NCI-H2196 (cell line): ENCODE measurements around the gene ATP5MG.
"Not testable (repeated sequence)": the region's sequence is repeated elsewhere in the genome, so short reads cannot be mapped to it uniquely, and the experiment has no call there.

Source experiments
- DNase-seq: peaks from one replicate; lab custom pipeline; 2025; ENCODE audit not compliant: unreplicated experiment; lab: John Stamatoyannopoulos, UW

The ATP5MG gene

DNA sequence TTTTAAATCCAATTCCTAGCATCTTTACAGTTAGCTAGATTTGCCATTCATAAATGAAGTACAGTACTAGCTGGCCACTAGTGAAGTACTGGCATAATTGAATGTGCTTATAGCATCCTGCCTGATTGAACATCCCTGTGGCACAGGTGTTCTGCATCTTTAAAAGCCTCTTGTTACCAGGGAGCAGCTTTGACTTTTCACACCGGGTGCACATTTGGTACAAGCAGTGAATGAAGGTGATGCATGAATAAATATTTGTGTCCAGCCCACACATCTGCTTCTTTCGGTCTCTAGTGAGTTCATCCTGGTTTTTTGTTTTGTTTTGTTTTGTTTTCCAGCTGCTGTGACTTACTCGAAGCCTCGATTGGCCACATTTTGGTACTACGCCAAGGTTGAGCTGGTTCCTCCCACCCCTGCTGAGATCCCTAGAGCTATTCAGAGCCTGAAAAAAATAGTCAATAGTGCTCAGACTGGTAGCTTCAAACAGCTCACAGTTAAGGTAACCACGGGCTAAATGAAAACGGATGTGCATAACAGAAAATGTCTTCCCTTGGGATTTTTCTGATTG, 5.3 kb downstream of the ATP5MG start:
- peak; percentile 80 for DNase-seq

DNA sequence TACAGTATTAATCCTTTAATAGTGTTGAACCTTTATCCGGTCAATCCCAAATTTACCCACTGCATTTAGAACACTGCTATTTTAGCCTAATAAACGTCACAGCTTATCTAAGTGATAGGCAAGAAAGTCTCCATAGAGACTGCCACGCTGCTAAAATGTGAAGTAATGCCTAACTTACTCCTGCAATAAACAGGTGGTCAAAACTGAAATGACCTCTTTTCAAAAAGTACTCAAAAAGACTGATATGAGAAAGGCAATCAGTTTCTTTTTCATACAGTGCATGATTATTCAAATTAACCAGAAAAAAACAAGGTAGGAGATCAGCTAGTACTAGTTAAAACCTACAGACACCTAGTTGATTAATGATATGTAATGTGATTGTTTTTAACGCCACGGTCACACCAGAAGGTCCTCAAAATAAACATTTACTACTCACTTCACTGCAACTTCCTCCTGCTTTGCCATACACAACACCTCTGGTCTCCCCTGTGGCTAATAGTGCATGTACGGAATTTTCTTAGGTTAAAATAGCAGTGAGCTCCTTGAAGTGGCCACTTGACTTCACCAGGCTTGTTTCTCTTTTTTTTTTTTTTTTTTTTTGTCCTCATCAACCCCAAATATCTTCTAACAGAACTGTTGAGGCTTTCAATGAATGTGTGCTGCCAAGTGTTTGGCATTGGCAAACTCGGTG, 8.8 kb downstream of the ATP5MG start:
- no peak for DNase-seq

GRCh38 chr11:118411530-118411929, 10.1 kb downstream of the ATP5MG start:
- DNase-seq, result no peak

GRCh38 chr11:118412921-118413320, 11.5 kb downstream of the ATP5MG start:
- no peak for DNase-seq

- no peak for DNase-seq
Measured at GRCh38 chr11:118415062-118415738, 13.8 kb downstream of the ATP5MG start.

DNA sequence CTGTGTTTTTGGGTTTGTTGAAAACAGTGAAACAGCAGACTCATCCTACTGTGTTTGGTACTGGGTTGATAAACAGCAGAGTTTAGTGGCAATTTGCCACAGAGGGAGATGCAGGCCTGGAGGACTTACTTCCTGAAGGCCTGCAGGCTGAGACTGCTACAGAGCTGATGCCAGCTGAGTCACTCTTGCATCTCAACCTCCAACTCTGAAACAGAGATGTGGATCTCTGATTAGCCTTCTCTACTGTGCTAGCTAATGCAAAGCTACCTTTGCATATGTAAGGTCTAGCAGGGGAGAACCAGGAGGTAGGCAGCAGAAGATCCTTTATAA, 14.3 kb downstream of the ATP5MG start:
- DNase-seq, result peak; percentile 90

DNA sequence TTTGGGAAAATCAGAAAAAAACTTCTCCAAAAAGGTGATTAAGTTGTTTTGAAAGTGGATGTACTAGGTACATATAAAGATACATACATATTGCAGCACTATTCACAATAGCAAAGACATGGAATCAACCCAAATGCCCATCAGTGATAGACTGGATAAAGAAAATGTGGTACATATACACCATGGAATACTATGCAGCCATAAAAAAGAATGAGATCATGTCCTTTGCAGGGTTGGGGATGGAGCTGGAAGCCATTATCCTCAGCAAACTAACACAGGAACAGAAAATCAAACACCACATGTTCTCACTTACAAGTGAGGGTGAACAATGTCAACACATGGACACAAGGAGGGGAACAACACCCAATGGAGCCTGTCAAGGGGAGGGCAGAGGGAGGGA, 15.5 kb downstream of the ATP5MG start:
- DNase-seq, result not testable (repeated sequence)

- DNase-seq, result no peak
Measured at GRCh38 chr11:118417801-118418200, 16.4 kb downstream of the ATP5MG start.

GRCh38 chr11:118418766-118419165, 17.4 kb downstream of the ATP5MG start:
- DNase-seq, result no peak

DNA sequence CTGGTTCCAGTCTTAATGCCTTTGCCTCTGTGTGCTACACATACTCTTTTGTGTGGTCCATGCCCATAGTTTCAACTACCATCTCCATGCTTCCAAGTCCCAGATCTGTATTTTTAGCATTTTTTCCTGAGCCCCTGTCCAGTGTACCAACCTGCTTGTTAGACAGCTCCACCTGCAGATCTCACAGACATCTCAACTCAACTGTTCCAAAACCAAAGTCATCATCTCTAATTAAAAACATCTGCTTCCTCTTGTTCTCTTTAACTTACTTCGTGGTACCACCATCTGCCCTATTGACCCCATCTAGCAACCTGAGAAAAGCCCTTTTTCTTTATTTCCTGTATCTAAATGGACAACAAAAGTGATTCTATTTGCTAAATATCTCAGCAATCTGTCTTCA, 26.3 kb downstream of the ATP5MG start:
- DNase-seq, result no peak

DNA sequence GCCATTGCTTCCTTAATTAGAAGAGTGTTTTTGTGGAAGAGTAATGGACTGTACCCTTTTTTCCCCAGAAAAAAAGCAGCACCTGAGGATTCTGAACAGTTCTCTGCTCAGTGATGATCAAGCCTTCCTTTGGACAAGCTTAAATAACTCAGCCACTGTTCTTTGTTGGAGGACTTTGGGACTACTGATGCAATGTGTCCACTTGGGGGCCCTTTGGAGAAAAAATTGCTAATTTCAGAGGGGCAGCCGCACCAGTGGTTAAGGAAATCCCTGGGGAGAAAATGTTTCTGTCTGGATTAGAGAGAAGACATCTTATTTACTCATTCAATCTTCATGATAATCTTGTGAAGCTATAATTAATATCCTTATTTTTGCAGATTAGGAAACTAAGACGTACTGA, 29.6 kb downstream of the ATP5MG start:
- DNase-seq, result no peak

DNA sequence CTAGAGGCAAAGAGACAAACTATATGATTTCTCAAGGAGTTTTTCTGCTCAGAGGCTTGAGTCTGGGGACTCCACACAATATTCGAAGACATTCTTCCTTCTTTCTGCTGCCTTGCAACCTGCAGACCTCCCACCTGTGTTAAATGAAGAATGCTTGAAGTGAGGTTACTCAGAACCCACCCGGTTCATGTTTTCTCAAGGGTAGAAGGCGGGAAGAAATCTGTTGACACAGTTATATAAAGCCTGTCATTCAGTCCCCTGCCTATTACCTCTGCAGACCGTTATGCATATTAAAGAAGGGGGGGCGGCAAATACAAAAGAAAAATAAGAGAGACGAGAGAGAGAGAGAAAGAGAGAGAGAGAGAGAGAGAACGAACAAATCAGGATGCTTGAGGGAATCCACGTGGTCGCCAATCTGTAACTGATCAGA, 32.7 kb downstream of the ATP5MG start:
- no peak for DNase-seq

DNA sequence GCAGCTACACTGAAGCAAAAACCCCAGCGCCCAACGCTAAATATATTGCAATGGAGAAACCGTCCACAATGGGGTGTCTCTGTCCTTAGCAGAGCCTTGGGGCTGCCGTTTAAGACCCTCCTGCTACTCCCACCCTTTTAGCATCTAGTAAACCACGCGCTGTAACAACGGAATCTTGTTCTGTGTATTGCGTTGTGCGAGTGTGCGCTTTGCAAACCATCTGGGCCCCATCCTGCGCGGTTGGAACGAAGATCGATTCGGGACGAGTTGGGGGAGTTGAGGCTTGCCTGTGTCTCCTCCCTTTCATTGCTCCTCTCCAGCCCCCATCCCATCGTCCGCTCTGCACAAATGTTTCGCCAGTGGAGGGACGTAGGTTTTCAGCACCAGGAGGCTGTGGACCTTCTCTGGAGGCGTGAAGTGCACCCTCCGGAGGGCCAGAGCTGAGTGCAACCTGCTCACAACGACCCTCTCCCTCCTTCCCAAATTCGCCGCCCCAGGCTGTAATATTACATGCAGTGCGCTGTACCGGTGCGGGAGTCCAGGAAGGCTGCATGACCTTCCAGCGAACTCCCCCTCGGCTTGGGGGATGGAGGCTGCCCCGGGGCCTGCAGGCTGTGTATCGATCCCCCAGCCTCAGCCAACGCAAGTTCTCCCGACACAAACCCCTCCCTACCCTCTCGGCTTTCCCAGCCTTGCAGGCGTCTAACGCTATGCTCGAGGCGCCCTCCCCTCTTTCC, 33.3 kb downstream of the ATP5MG start:
- DNase-seq, result no peak

DNA sequence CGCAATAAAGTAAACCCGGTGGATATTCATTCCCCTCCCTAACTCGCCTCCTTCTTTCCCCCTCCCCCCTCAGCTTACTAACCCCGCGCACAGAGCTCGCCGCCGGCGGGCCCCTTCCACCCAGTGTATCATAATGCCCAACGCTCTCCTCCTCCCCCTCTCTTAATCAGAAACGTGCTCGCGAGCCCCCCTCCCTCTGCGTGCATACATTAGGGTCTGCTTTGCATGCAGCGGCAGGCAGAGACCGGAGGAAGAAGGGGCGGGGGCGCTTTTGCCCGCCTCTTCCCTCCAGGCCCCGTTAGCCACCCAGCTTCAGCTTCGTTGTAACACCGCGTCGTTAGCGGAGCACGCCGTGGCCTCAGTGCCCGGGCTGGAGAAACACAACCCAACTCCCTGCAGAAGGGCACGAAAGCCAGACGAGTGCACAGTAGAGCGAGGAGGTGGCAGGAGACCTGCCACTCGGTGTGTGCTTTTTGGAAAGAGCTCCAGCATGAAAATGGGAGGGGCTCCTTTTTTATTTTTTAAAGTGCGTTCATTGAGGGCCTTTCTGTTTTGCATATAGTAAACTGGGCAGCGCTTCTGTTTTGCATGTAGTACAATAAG, 34.0 kb downstream of the ATP5MG start:
- DNase-seq, result peak; percentile 54

GRCh38 chr11:118435893-118436624, 34.7 kb downstream of the ATP5MG start, which contains the start of gene KMT2A:
Gene KMT2A, plus strand, starts transcription at chr11:118436492. Its CDS starts 21 bp downstream, at chr11:118436513.
- DNase-seq, result peak; percentile 97

DNA sequence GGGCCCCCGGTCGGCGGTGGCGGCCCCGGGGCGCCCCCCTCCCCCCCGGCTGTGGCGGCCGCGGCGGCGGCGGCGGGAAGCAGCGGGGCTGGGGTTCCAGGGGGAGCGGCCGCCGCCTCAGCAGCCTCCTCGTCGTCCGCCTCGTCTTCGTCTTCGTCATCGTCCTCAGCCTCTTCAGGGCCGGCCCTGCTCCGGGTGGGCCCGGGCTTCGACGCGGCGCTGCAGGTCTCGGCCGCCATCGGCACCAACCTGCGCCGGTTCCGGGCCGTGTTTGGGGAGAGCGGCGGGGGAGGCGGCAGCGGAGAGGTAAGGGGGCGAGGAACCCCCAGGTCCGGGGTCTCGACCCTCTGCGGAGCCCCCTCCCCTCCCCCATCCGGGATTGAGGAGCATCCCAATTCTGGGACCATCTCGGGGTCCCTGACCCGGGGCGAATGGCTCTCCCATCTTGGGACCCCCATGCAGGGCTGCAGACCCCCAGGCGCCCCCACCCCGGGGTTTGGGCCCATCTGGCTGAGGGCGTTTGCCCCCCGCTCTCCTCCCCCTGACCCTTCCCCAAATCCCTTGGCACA, 35.3 kb downstream of the ATP5MG start:
- DNase-seq, result no peak

DNA sequence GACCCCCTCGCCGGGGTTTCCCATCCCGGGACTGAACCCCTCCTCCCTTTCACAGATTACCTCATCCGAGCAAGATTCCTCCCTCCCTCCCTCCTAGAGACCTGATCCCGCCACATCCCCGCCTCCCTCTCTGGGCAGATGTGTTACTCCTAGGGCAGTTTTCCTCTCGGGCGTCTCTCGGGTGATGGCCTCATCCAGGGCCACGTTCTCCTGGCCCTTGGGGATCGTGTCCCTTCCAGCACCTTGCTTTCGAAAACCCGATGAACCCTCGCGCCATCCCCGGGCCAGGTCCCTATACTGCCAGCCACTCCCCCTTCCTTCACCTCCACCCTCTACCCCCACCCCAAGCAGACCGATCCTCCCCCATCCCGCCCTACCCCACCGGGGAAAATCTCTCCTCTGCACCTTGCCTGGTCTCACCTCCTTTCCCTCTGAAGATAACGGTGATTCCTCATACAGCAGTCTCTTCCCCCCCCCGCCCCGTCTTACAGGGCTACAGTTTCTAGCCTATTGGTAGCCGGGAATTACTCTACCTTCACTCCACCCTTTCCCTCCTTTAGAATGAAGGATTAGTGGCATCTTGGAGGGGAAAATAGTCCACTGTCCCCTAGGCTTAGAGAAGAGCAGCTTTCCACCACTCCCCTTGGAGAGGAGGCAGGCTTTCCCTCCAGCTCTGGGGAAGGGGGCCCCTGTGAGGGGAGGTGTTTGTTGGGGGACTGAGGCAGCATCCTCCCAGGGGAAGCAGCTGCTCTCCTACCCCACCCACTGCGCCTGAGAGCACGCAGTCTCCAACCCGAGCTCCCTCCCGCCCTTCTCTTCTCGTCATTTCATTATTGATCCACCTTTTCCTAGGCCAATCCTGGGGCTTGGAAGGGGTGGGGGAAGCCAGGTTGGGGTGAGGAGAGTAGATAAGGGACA, 36.1 kb downstream of the ATP5MG start:
- DNase-seq, result peak; percentile 42

- no peak for DNase-seq
Measured at GRCh38 chr11:118438314-118438931, 37.0 kb downstream of the ATP5MG start.

- DNase-seq, result no peak
Measured at GRCh38 chr11:118439646-118440045, 38.2 kb downstream of the ATP5MG start.
